Aorta (tissue), 5 donors: ENCODE data around the gene DLG4. TPM values are rescaled to one million over a fixed set of nuclear protein-coding genes. Genes with fewer than 3 reads are reported as not detected.

Experiments used
- ATAC-seq: fragments of 200-7000 bp; cut with Tn5 transposase; one replicate; pipeline ENCODE4 v1.9.1; 2022; ENCODE audit warnings: moderate library complexity; ENCODE audit not compliant: low FRiP score
- DNase-seq, 2 donors: peaks; one replicate each; pipeline ENCODE4 v3.0.0-alpha.2; 2020
- H3K27ac ChIP-seq, 2 donors: one replicate each; pipeline ENCODE4 v1.5.1; 2013; ENCODE audit warnings: low read length in 2 of 2, mild to moderate bottlenecking in 2 of 2, moderate library complexity in 2 of 2, control low read depth in 1 of 2, inconsistent platforms in 1 of 2, low read depth in 1 of 2
- H3K27me3 ChIP-seq, 2 donors: one replicate each; pipeline ENCODE4 v1.6.1; 2013; ENCODE audit warnings: control low read depth in 1 of 2, low read length in 1 of 2, mild to moderate bottlenecking in 1 of 2, moderate library complexity in 1 of 2; ENCODE audit not compliant: insufficient read depth in 2 of 2, control insufficient read depth in 1 of 2
- H3K36me3 ChIP-seq, 2 donors: one replicate each; pipeline ENCODE4 v1.6.1; 2013; ENCODE audit warnings: control low read depth in 1 of 2, low read length in 1 of 2, mild to moderate bottlenecking in 1 of 2; ENCODE audit not compliant: insufficient read depth in 2 of 2, control insufficient read depth in 1 of 2
- H3K4me1 ChIP-seq, 2 donors: one replicate each; pipeline ENCODE4 v1.6.1; 2013; ENCODE audit warnings: low read length in 2 of 2, control low read depth in 1 of 2, mild to moderate bottlenecking in 1 of 2, moderate library complexity in 1 of 2; ENCODE audit not compliant: insufficient read depth in 2 of 2, control insufficient read depth in 1 of 2
- H3K4me3 ChIP-seq, 2 donors: one replicate each; pipeline ENCODE4 v1.5.1; 2013; ENCODE audit warnings: low read length in 2 of 2, control low read depth in 1 of 2, mild to moderate bottlenecking in 1 of 2
- H3K9me3 ChIP-seq: one replicate; pipeline ENCODE4 v1.6.1; 2013; ENCODE audit warnings: mild to moderate bottlenecking, low read length; ENCODE audit not compliant: control insufficient read depth
- WGBS, 2 donors: extraction: QIAGEN DNeasy Blood & Tissue Kit; methylation state at CpG; one replicate each; pipeline ENCODE4 v1.1.7; 2013; 5-methylcytosine and 5-hydroxymethylcytosine counted together
- intact Hi-C, 2 donors: fragments of 100-400 bp; cut with DNase I; formaldehyde crosslinking; loops; one replicate each; pipeline versions ENCODE4 v1.14.2 to v1.15.0; 2022
- polyA plus RNA-seq, 2 donors: library from polyadenylated mRNA; stranded (reverse); fragments of 200-250 nt; gene quantifications; one replicate each; pipeline ENCODE4 v1.2.3, GENCODE V29; 2013
- total RNA-seq, 2 donors: library from RNA; stranded (reverse); fragmentation: NEBNext Ultra II Directional; extraction: Animal tissue kit (Norgen Biotek cat#: 25700); gene quantifications; one replicate each; pipeline ENCODE4 v1.2.1, GENCODE V29; 2021
- donor health status: healthy with polysubstance abuse.
- donor health status: Bipolar disorder and iron deficiency.
- donor health status: DM: no; HTN: no; CAD: no.
- donor health status: DM: no; HTN: no; CAD: no.
- donor health status: DM: yes; HTN: yes; CAD: no.

The DLG4 gene
- total and polyA plus RNA-seq, 4 donors: 6.6 to 54.7 (median 19.4) TPM

GRCh38 chr17:7214300-7215135 lies 5.1 kb downstream of the DLG4 start:
- intact Hi-C loops: loop anchor here in 1 of 2 donors (1.0 kb wide), 1 partner anchor 38 kb away; the partner anchor contains the start of gene ELP5
- DNase-seq (peak; percentile 99 to 100), ATAC-seq (peak; percentile 93)
- no peaks in the 10 kb centered on the region for H3K9me3 ChIP-seq
- peak overlapping the region in 1 of 2 donors; percentile 20 for H3K27ac ChIP-seq
- no peaks in the 10 kb centered on the region for H3K4me1 ChIP-seq
- 1% methylated on average over 45 of the region's 45 CpGs for WGBS, 2 donors
- no peaks in the 10 kb centered on the region for H3K36me3 ChIP-seq
- no peaks in the 10 kb centered on the region for H3K27me3 ChIP-seq
- H3K4me3 ChIP-seq: peak overlapping the region; percentile 2 to 6

GRCh38 chr17:7213895-7214299 lies 5.7 kb downstream of the DLG4 start:
- peak; percentile 83 to 91 for DNase-seq
- Histone ChIP-seq H3K9me3 (no peaks in the 10 kb centered on the region), H3K4me3 (peak overlapping the region in 1 of 2 donors; percentile 2), H3K27ac (no peak overlapping the region), H3K27me3 (no peaks in the 10 kb centered on the region), H3K36me3 (no peaks in the 10 kb centered on the region), H3K4me1 (no peaks in the 10 kb centered on the region)
- peak; percentile 3 for ATAC-seq
- intact Hi-C loops: loop anchor here in 1 of 2 donors (1.0 kb wide), 1 partner anchor 38 kb away; the partner anchor contains the start of gene ELP5
- WGBS, 2 donors: 4 to 5% methylated on average over 14 to 15 of the region's 15 CpGs

GRCh38 chr17:7211491-7212273 lies 8.0 kb downstream of the DLG4 start:
- Histone ChIP-seq H3K4me1 (no peaks in the 10 kb centered on the region), H3K4me3 (no peak overlapping the region), H3K9me3 (no peaks in the 10 kb centered on the region), H3K27me3 (no peaks in the 10 kb centered on the region), H3K36me3 (no peaks in the 10 kb centered on the region), H3K27ac (no peak overlapping the region)
- WGBS, 2 donors: 35 to 41% methylated on average over 22 to 37 of the region's 37 CpGs
- no peak for ATAC-seq
- no peak for DNase-seq
- intact Hi-C loops: no loop called here

- H3K4me1 ChIP-seq: no peaks in the 10 kb centered on the region
- 84 to 86% methylated on average over 9 of the region's 9 CpGs for WGBS, 2 donors
- H3K27ac ChIP-seq: no peak overlapping the region
- H3K4me3 ChIP-seq: no peak overlapping the region
- no peaks in the 10 kb centered on the region for H3K27me3 ChIP-seq
- intact Hi-C loops: no loop called here
- ATAC-seq: no peak
- no peak for DNase-seq
- no peaks in the 10 kb centered on the region for H3K36me3 ChIP-seq
- H3K9me3 ChIP-seq: no peaks in the 10 kb centered on the region
These were observed 10.7 kb downstream of the DLG4 start for GRCh38 chr17:7208754-7209460.

- no peaks in the 10 kb centered on the region for H3K36me3 ChIP-seq
- DNase-seq (no peak), ATAC-seq (no peak)
- no peak overlapping the region for H3K4me3 ChIP-seq
- no peaks in the 10 kb centered on the region for H3K27me3 ChIP-seq
- no peaks in the 10 kb centered on the region for H3K9me3 ChIP-seq
- intact Hi-C loops: no loop called here
- no peak overlapping the region for H3K27ac ChIP-seq
- no peaks in the 10 kb centered on the region for H3K4me1 ChIP-seq
- WGBS, 2 donors: 51 to 60% methylated on average over 20 to 21 of the region's 21 CpGs
These were observed 11.5 kb downstream of the DLG4 start for GRCh38 chr17:7208027-7208571.

GRCh38 chr17:7207120-7208001 lies 12.3 kb downstream of the DLG4 start:
- Histone ChIP-seq H3K27me3 (no peaks in the 10 kb centered on the region), H3K4me3 (no peak overlapping the region), H3K9me3 (no peaks in the 10 kb centered on the region), H3K27ac (no peak overlapping the region), H3K36me3 (peaks cover 0 to 2% of the 10 kb centered on the region in 2 donors), H3K4me1 (no peaks in the 10 kb centered on the region)
- 81 to 82% methylated on average over 21 to 24 of the region's 24 CpGs for WGBS, 2 donors
- ATAC-seq (no peak), DNase-seq (no peak)
- intact Hi-C loops: no loop called here

GRCh38 chr17:7205561-7205960 lies 14.1 kb downstream of the DLG4 start:
- no peaks in the 10 kb centered on the region for H3K27me3 ChIP-seq
- H3K4me3 ChIP-seq: peak overlapping the region in 1 of 2 donors; percentile 2
- DNase-seq: no peak
- no peak for ATAC-seq
- peaks cover 0 to 2% of the 10 kb centered on the region in 2 donors for H3K36me3 ChIP-seq
- no peak overlapping the region for H3K27ac ChIP-seq
- 26 to 35% methylated on average over 15 of the region's 15 CpGs for WGBS, 2 donors
- intact Hi-C loops: no loop called here
- no peaks in the 10 kb centered on the region for H3K4me1 ChIP-seq
- H3K9me3 ChIP-seq: no peaks in the 10 kb centered on the region
